A549 treated with AZD9567 at 1 μM for 4 hours (cell line): Measurements from ENCODE around the gene SLC4A7. TPM values are rescaled to one million over a fixed set of nuclear protein-coding genes. Genes with fewer than 3 reads are reported as not detected.

Experiments
- total RNA-seq: library from RNA; stranded (reverse); fragments of 200-300 nt; extraction: Qiagen RNA extraction; gene quantifications from 5 replicates; pipeline ENCODE4 v1.2.3, GENCODE V29; 2022; ENCODE audit not compliant: insufficient read depth

The SLC4A7 gene
- total RNA-seq, result 10.4 to 17.4 TPM (median 16.1 TPM) in 5 replicates

GRCh38 chr3:27484015-27484844 lies at the start of gene SLC4A7:
Gene SLC4A7 (minus strand): TSS chr3:27484384. CDS start chr3:27484126, 258 bp downstream.

GRCh38 chr3:27368831-27369607 lies 115.2 kb downstream of the SLC4A7 start, which contains the start of gene NEK10:
Gene NEK10 (minus strand): TSS chr3:27369383. CDS start chr3:27352882, 16,501 bp downstream.

Other genes with a start within 250 kb of the SLC4A7 start
- 0.70 to 0.81 TPM (median 0.75 TPM) in 4 of 5 replicates, not detected in the other for gene NEK10, start 115.0 kb downstream of the SLC4A7 start, total RNA-seq
- gene EOMES, start 237.9 kb upstream of the SLC4A7 start, total RNA-seq, result 0.59 to 1.3 TPM (median 0.85 TPM) in 5 replicates